NB4 (cell line): ENCODE measurements around the gene GUSB.

Experiments
- CTCF ChIP-seq: IDR thresholded peaks from one replicate; pipeline ENCODE4 v1.5.1; 2012; ENCODE audit warnings: low read depth, low read length
- MAX ChIP-seq: IDR thresholded peaks from 2 replicates; pipeline ENCODE4 v1.6.1; 2011; ENCODE audit warnings: low read depth, low read length
- MYC ChIP-seq: IDR thresholded peaks from 2 replicates; pipeline ENCODE4 v1.6.1; 2011; ENCODE audit warnings: low read depth, low read length
- POLR2A ChIP-seq: IDR thresholded peaks from 2 replicates; pipeline ENCODE4 v1.6.1; 2011; ENCODE audit warnings: mild to moderate bottlenecking; ENCODE audit not compliant: insufficient read length; ENCODE audit errors: extremely low read depth

GRCh38 chr7:65912237-65912636 lies 69.8 kb downstream of the GUSB start:
- TF ChIP-seq CTCF (no peak), POLR2A (no peak), MAX (no peak), MYC (no peak)
